PC-9 (cell line): ENCODE measurements around the gene TNIK.

Experiments used
- EZH2 ChIP-seq: fragments of 200-600 bp; sonication (generic); IDR thresholded peaks from 2 replicates; pipeline ENCODE4 v1.8.0; 2017; ENCODE audit warnings: antibody characterized with exemption, low read depth
- TF ChIP-seq, protein P1 (sequence below): fragments of 200-600 bp; sonication (generic); conservative IDR thresholded peaks from 2 replicates; pipeline ENCODE4 v1.6.1; 2017; ENCODE audit warnings: mixed run types, antibody characterized with exemption, mild to moderate bottlenecking, moderate library complexity

DNA sequence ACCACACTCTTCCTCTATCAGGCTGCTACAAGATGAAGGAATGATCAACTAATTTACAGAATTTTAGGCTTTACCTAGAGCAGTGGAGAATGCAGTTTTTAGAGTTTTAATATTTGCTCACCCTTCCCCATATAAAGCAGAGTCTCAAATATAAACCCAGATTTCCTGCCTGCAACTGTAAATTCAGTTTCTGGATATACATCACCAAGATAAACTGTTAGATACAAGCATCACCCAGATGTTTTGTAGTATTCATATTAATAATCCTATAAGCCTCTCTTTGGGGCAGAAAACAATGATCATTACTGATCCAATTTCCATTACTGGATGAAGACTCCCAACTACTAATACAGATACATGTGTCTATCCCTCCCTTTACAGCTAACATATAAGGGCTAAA is 205.9 kb downstream of the TNIK start:
- TF ChIP-seq, protein P1, sequence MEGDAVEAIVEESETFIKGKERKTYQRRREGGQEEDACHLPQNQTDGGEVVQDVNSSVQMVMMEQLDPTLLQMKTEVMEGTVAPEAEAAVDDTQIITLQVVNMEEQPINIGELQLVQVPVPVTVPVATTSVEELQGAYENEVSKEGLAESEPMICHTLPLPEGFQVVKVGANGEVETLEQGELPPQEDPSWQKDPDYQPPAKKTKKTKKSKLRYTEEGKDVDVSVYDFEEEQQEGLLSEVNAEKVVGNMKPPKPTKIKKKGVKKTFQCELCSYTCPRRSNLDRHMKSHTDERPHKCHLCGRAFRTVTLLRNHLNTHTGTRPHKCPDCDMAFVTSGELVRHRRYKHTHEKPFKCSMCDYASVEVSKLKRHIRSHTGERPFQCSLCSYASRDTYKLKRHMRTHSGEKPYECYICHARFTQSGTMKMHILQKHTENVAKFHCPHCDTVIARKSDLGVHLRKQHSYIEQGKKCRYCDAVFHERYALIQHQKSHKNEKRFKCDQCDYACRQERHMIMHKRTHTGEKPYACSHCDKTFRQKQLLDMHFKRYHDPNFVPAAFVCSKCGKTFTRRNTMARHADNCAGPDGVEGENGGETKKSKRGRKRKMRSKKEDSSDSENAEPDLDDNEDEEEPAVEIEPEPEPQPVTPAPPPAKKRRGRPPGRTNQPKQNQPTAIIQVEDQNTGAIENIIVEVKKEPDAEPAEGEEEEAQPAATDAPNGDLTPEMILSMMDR: no peak
- TF ChIP-seq EZH2: no peak
